Measurements from ENCODE around the gene YBEY. TPM values are rescaled to one million over a fixed set of nuclear protein-coding genes. Genes with fewer than 3 reads are reported as not detected.
A peak's percentile ranks its signal among the peaks of the same experiment; 100 is the strongest.
"Not testable (repeated sequence)": the region's sequence is repeated elsewhere in the genome, so short reads cannot be mapped to it uniquely, and the experiment has no call there.

The YBEY gene
- total RNA-seq, 1 donor, result 7.3 TPM

- DNase-seq (ENCODE audit: low read depth in 2 of 3, low spot score in 2 of 3), result no peak
Measured at GRCh38 chr21:46299167-46299566, 13.0 kb downstream of the YBEY start.

- no peak for DNase-seq (ENCODE audit: low read depth in 2 of 3, low spot score in 2 of 3)
Measured at GRCh38 chr21:46301759-46302158, 15.6 kb downstream of the YBEY start.

- no peak for DNase-seq (ENCODE audit: low read depth in 2 of 3, low spot score in 2 of 3)
Measured at GRCh38 chr21:46304437-46304836, 18.3 kb downstream of the YBEY start.

GRCh38 chr21:46304955-46305354 lies 18.8 kb downstream of the YBEY start:
- DNase-seq (ENCODE audit: low read depth in 2 of 3, low spot score in 2 of 3), result no peak

GRCh38 chr21:46307625-46308024 lies 21.5 kb downstream of the YBEY start:
- peak in 2 of 3 donors; percentile 74 to 89 for DNase-seq (ENCODE audit: low read depth in 2 of 3, low spot score in 2 of 3)

GRCh38 chr21:46308431-46308830 lies 22.3 kb downstream of the YBEY start:
- no peak for DNase-seq (ENCODE audit: low read depth in 2 of 3, low spot score in 2 of 3)

GRCh38 chr21:46310260-46310659 lies 24.1 kb downstream of the YBEY start:
- DNase-seq (ENCODE audit: low read depth in 2 of 3, low spot score in 2 of 3), result not testable (repeated sequence)

- no peak for DNase-seq (ENCODE audit: low read depth in 2 of 3, low spot score in 2 of 3)
Measured at GRCh38 chr21:46311568-46311967, 25.4 kb downstream of the YBEY start.

GRCh38 chr21:46312949-46313348 lies 26.8 kb downstream of the YBEY start:
- no peak for DNase-seq (ENCODE audit: low read depth in 2 of 3, low spot score in 2 of 3)

GRCh38 chr21:46314441-46315020 lies 28.4 kb downstream of the YBEY start:
- no peak for DNase-seq (ENCODE audit: low read depth in 2 of 3, low spot score in 2 of 3)

GRCh38 chr21:46316708-46317324 lies 30.7 kb downstream of the YBEY start:
- DNase-seq (ENCODE audit: low read depth in 2 of 3, low spot score in 2 of 3), result no peak

- DNase-seq (ENCODE audit: low read depth in 2 of 3, low spot score in 2 of 3), result no peak
Measured at GRCh38 chr21:46317710-46318463, 31.7 kb downstream of the YBEY start.

GRCh38 chr21:46318464-46318845 lies 32.3 kb downstream of the YBEY start:
- no peak for DNase-seq (ENCODE audit: low read depth in 2 of 3, low spot score in 2 of 3)

GRCh38 chr21:46319186-46319585 lies 33.0 kb downstream of the YBEY start:
- DNase-seq (ENCODE audit: low read depth in 2 of 3, low spot score in 2 of 3), result no peak

GRCh38 chr21:46320331-46320801 lies 34.2 kb downstream of the YBEY start:
- peak in 2 of 3 donors; percentile 95 to 98 for DNase-seq (ENCODE audit: low read depth in 2 of 3, low spot score in 2 of 3)

GRCh38 chr21:46322351-46323226 lies 36.4 kb downstream of the YBEY start:
- no peak for DNase-seq (ENCODE audit: low read depth in 2 of 3, low spot score in 2 of 3)

- no peak for DNase-seq (ENCODE audit: low read depth in 2 of 3, low spot score in 2 of 3)
Measured at GRCh38 chr21:46323227-46323709, 37.1 kb downstream of the YBEY start.

GRCh38 chr21:46323710-46324389 lies 37.7 kb downstream of the YBEY start, which contains the start of the genes C21orf58 and PCNT:
TSS of gene C21orf58 (minus strand) at chr21:46323870. CDS start at chr21:46322738, 1,132 bp downstream.
TSS of gene PCNT (plus strand) at chr21:46324156. CDS start at chr21:46324229, 73 bp downstream.
- DNase-seq (ENCODE audit: low read depth in 2 of 3, low spot score in 2 of 3), result peak; percentile 95 to 97 (median 97)

GRCh38 chr21:46324390-46325072 lies 38.4 kb downstream of the YBEY start:
- DNase-seq (ENCODE audit: low read depth in 2 of 3, low spot score in 2 of 3), result peak; percentile 76 to 86 (median 78)

Data from hematopoietic multipotent progenitor cell (in vitro differentiated cells).